Smooth muscle cell (in vitro differentiated cells): ENCODE measurements around the gene ZFP36L1. TPM values are rescaled to one million over a fixed set of nuclear protein-coding genes. Genes with fewer than 3 reads are reported as not detected.

ENCODE experiments used
- DNase-seq: peaks from one replicate; lab custom pipeline; 2025; ENCODE audit not compliant: unreplicated experiment; lab: John Stamatoyannopoulos, UW
- H2AFZ ChIP-seq: fragments of 200-600 bp; sonication (generic); 2 replicates; pipeline ENCODE4 v1.6.0; 2016; ENCODE audit warnings: antibody characterized with exemption, low read depth, mild to moderate bottlenecking
- H3F3A ChIP-seq: fragments of 200-600 bp; sonication (generic); 2 replicates; pipeline ENCODE4 v1.6.0; 2017; ENCODE audit warnings: antibody characterized with exemption, low read depth
- H3K27ac ChIP-seq: fragments of 200-600 bp; sonication (generic); 2 replicates; pipeline ENCODE4 v1.5.1; 2016; ENCODE audit warnings: low read depth, mild to moderate bottlenecking
- H3K27me3 ChIP-seq: fragments of 200-600 bp; sonication (generic); 2 replicates; pipeline ENCODE4 v1.6.1; 2016; ENCODE audit warnings: low read depth, mild to moderate bottlenecking
- H3K36me3 ChIP-seq: fragments of 200-600 bp; sonication (generic); 2 replicates; pipeline ENCODE4 v1.5.1; 2016; ENCODE audit warnings: low read depth
- H3K4me1 ChIP-seq: fragments of 200-600 bp; sonication (generic); 2 replicates; pipeline ENCODE4 v1.5.1; 2016; ENCODE audit warnings: low read depth
- H3K4me2 ChIP-seq: fragments of 200-600 bp; sonication (generic); 2 replicates; pipeline ENCODE4 v1.6.0; 2016; ENCODE audit warnings: mild to moderate bottlenecking
- H3K4me3 ChIP-seq: fragments of 200-600 bp; sonication (generic); 2 replicates; pipeline ENCODE4 v1.5.1; 2016; ENCODE audit warnings: mild to moderate bottlenecking
- H3K79me2 ChIP-seq: fragments of 200-600 bp; sonication (generic); 2 replicates; pipeline ENCODE4 v1.6.0; 2016; ENCODE audit warnings: low read depth, mild to moderate bottlenecking
- H3K9ac ChIP-seq: fragments of 200-600 bp; sonication (generic); 2 replicates; pipeline ENCODE4 v1.6.0; 2016; ENCODE audit warnings: low read depth
- H3K9me3 ChIP-seq: fragments of 200-600 bp; sonication (generic); replicated peaks from 2 replicates; pipeline ENCODE4 v1.5.1; 2016; ENCODE audit warnings: low read depth
- H4K20me1 ChIP-seq: fragments of 200-600 bp; sonication (generic); 2 replicates; pipeline ENCODE4 v1.6.0; 2016; ENCODE audit warnings: low read depth
- WGBS: methylation state at CpG from one replicate; pipeline ENCODE4 v1.1.7; 2016; ENCODE audit warnings: low lambda C conversion rate; 5-methylcytosine and 5-hydroxymethylcytosine counted together
- polyA plus RNA-seq: library from polyadenylated mRNA; unstranded; fragments of >200 nt; fragmentation: Nextera tagmentation; extraction: Ambion mirVana; gene quantifications from 2 replicates; pipeline ENCODE4 v1.2.1, GENCODE V29; 2016
- total RNA-seq: library from RNA; depleted of rRNA; stranded (reverse); fragments of >200 nt; gene quantifications from 2 replicates; pipeline ENCODE4 v1.2.3, GENCODE V29; 2014
- TF ChIP-seq, protein P1 (sequence below): fragments of 200-600 bp; sonication (generic); IDR thresholded peaks from 2 replicates; pipeline ENCODE4 v1.5.1; 2017; ENCODE audit warnings: borderline replicate concordance, mild to moderate bottlenecking, antibody characterized with exemption; ENCODE audit not compliant: insufficient read depth, poor library complexity, severe bottlenecking

The ZFP36L1 gene
- total and polyA plus RNA-seq, 2 experiments from 2014 or later: 166 to 418 TPM

DNA sequence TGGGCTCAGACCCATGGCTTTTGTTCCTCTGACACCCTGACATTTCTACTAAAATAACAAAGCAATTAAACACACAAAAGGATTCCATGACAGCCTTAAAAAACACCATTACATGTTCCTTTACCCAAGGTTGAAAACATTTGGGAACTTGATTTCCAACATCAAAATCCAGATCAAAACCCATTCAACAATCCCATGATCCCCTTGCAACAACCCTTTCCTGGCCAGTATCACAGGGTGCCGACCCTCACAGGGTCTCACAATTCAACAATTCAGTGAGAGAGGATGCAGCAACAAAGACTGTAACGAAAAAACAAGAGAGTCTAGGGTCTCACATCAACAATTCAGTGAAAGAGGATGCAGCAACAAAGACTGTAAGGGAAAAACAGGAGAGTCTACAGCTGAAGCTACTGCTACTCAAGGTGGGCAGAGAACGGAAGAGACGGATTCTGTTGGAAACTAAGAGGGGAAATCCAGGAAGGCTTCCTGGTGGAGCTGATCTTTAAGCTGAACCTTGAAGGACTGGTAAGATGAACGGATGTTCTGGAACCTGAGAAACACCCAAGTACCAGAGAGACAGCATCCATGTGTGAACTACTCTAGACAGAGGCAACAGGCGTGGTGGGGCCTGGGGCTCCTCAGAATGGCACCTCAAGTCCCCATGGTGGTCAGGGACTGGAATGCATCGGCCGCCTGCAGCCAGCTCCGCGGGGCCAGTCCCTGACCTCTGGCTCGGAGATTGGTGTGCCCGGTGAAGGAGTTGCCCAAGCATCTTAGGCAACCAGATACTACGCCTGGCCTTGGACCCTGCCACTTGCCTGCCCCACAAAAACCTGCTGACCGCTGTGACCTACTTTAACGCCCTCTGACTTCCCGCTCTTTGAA lies 22.7 kb upstream of the ZFP36L1 start:
- H3K36me3 ChIP-seq: no peaks in the 10 kb centered on the region
- peak overlapping the region; percentile 62 for H2AFZ ChIP-seq
- H3F3A ChIP-seq: peaks cover 14% of the 10 kb centered on the region
- H3K79me2 ChIP-seq: peaks cover 36% of the 10 kb centered on the region
- TF ChIP-seq, protein P1, sequence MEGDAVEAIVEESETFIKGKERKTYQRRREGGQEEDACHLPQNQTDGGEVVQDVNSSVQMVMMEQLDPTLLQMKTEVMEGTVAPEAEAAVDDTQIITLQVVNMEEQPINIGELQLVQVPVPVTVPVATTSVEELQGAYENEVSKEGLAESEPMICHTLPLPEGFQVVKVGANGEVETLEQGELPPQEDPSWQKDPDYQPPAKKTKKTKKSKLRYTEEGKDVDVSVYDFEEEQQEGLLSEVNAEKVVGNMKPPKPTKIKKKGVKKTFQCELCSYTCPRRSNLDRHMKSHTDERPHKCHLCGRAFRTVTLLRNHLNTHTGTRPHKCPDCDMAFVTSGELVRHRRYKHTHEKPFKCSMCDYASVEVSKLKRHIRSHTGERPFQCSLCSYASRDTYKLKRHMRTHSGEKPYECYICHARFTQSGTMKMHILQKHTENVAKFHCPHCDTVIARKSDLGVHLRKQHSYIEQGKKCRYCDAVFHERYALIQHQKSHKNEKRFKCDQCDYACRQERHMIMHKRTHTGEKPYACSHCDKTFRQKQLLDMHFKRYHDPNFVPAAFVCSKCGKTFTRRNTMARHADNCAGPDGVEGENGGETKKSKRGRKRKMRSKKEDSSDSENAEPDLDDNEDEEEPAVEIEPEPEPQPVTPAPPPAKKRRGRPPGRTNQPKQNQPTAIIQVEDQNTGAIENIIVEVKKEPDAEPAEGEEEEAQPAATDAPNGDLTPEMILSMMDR: no peak
- H3K4me3 ChIP-seq: peak overlapping the region; percentile 53
- H3K27me3 ChIP-seq: no peaks in the 10 kb centered on the region
- H4K20me1 ChIP-seq: no peaks in the 10 kb centered on the region
- H3K9me3 ChIP-seq: no peaks in the 10 kb centered on the region
- no peak for DNase-seq
- 82% methylated on average over 16 of the region's 16 CpGs for WGBS
- H3K9ac ChIP-seq: peak overlapping the region; percentile 92
- H3K4me2 ChIP-seq: peak overlapping the region; percentile 88
- peaks cover 33% of the 10 kb centered on the region for H3K4me1 ChIP-seq
- H3K27ac ChIP-seq: peak overlapping the region; percentile 95

GRCh38 chr14:68814539-68815297 lies 21.9 kb upstream of the ZFP36L1 start:
- Histone ChIP-seq H3K4me1 (peaks cover 34% of the 10 kb centered on the region), H3K4me3 (peak overlapping the region; percentile 24), H3K27ac (peak overlapping the region; percentile 95), H3K36me3 (no peaks in the 10 kb centered on the region), H3K9ac (peak overlapping the region; percentile 92), H3K4me2 (peak overlapping the region; percentile 88), H3K79me2 (peaks cover 36% of the 10 kb centered on the region), H4K20me1 (no peaks in the 10 kb centered on the region), H2AFZ (no peak overlapping the region), H3F3A (peaks cover 14% of the 10 kb centered on the region), H3K9me3 (no peaks in the 10 kb centered on the region), H3K27me3 (no peaks in the 10 kb centered on the region)
- TF ChIP-seq, protein P1: no peak
- DNase-seq: no peak
- 6% methylated on average over 12 of the region's 12 CpGs for WGBS

GRCh38 chr14:68814238-68814538 lies 21.3 kb upstream of the ZFP36L1 start:
- Histone ChIP-seq H3K9ac (peak overlapping the region; percentile 92), H2AFZ (no peak overlapping the region)
- 31% methylated on average over 2 of the region's 2 CpGs for WGBS

More at GRCh38 chr14:68814238-68814538, 21.3 kb upstream of the ZFP36L1 start:
- Histone ChIP-seq H3K9me3 (no peaks in the 10 kb centered on the region), H3F3A (peaks cover 14% of the 10 kb centered on the region), H3K4me2 (peak overlapping the region; percentile 88), H3K79me2 (peaks cover 36% of the 10 kb centered on the region), H3K4me3 (peak overlapping the region; percentile 24), H3K27ac (peak overlapping the region; percentile 95), H3K4me1 (peaks cover 39% of the 10 kb centered on the region), H4K20me1 (no peaks in the 10 kb centered on the region), H3K36me3 (no peaks in the 10 kb centered on the region), H3K27me3 (no peaks in the 10 kb centered on the region)
- TF ChIP-seq, protein P1: no peak
- no peak for DNase-seq
